ENCODE measurements around the gene CYCS. TPM values are rescaled to one million over a fixed set of nuclear protein-coding genes. Genes with fewer than 3 reads are reported as not detected.

CYCS gene
- total and polyA plus RNA-seq, 2 donors (not counting 1 experiment from before 2014, with no cell fraction given) = 46.7 to 51.3 TPM

DNA sequence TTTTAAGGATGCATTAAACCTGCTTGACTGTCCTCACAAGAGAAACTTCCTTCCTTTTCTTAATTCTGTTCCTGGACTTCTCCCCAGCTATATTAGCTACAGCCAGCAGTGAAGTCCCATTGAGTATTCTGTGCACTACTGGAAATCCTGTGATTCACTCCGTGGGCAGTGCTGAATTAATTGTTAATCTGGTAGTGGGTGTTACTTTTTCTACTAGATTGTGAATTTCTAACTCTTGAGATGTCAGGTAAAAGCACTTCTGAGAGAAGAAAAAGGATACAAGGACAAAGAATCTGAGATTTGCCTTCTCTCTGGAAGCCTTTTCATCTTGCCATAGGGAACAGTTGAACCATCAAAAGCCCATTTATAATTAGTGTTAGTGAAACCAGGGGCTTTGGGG, 33.9 kb downstream of the CYCS start:
- H4K20me1 ChIP-seq (ENCODE audit: control insufficient read depth, insufficient read depth, low read length, poor library complexity, severe bottlenecking) = no peaks in the 10 kb centered on the region
- WGBS (ENCODE audit: insufficient coverage) = no CpG with 5 or more reads among the region's 1 CpG
- Mint-ChIP-seq H3K4me3 (no peak overlapping the region), H3K27ac (no peak overlapping the region), H3K4me1 (peaks cover 16% of the 10 kb centered on the region), H3K9me3 (ENCODE audit: insufficient read depth) (no peaks in the 10 kb centered on the region), H3K27me3 (no peaks in the 10 kb centered on the region)
- no peaks in the 10 kb centered on the region for H3K79me2 ChIP-seq (ENCODE audit: control insufficient read depth, insufficient read depth, low read length)
- DNase-seq = no peak
- TF ChIP-seq, protein P1, sequence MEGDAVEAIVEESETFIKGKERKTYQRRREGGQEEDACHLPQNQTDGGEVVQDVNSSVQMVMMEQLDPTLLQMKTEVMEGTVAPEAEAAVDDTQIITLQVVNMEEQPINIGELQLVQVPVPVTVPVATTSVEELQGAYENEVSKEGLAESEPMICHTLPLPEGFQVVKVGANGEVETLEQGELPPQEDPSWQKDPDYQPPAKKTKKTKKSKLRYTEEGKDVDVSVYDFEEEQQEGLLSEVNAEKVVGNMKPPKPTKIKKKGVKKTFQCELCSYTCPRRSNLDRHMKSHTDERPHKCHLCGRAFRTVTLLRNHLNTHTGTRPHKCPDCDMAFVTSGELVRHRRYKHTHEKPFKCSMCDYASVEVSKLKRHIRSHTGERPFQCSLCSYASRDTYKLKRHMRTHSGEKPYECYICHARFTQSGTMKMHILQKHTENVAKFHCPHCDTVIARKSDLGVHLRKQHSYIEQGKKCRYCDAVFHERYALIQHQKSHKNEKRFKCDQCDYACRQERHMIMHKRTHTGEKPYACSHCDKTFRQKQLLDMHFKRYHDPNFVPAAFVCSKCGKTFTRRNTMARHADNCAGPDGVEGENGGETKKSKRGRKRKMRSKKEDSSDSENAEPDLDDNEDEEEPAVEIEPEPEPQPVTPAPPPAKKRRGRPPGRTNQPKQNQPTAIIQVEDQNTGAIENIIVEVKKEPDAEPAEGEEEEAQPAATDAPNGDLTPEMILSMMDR (IDR thresholded peaks at IDR 0.05) = no peak
- TF ChIP-seq EZH2 (IDR thresholded peaks at IDR 0.05; ENCODE audit: borderline replicate concordance, insufficient read depth, low read depth, low read length, poor library complexity, severe bottlenecking) = no peak
- no peak for ATAC-seq (ENCODE audit: low read depth)
- H3K4me3 ChIP-seq (ENCODE audit: control extremely low read depth in 1 of 5, extremely low read depth in 1 of 5, insufficient read depth in 1 of 5, low read depth in 2 of 5, low read length in 4 of 5) = no peak overlapping the region
- no peaks in the 10 kb centered on the region for H3K9me3 ChIP-seq (ENCODE audit: control extremely low read depth in 1 of 3, control insufficient read depth in 2 of 3, insufficient read depth in 1 of 3, low read length in 2 of 3)
- no peak overlapping the region for H3K27ac ChIP-seq (ENCODE audit: low read length in 2 of 2)
- no peak overlapping the region for H3K4me2 ChIP-seq (replicated peaks; ENCODE audit: low read depth, low read length, poor library complexity, severe bottlenecking)
- intact Hi-C loops (cut with micrococcal nuclease) = loop anchor here (5.0 to 10.0 kb wide), 6 partner anchors 106 to 1516 kb away; partner anchors contain the start of gene OSBPL3
- ChIA-PET CTCF (interaction anchor here (0.6 to 14.4 kb wide), 14 partner anchors 8 to 801 kb away, joined by 3 to 354 read pairs (median 5); no protein-coding TSS in a partner anchor), POLR2A (no interaction called here)
- no peak overlapping the region for H2AFZ ChIP-seq (ENCODE audit: insufficient read depth, low read depth, low read length, poor library complexity, severe bottlenecking)
- no peak overlapping the region for H3K9ac ChIP-seq (ENCODE audit: low read length)
- H3K4me1 ChIP-seq (ENCODE audit: control insufficient read depth in 2 of 2, insufficient read depth in 2 of 2, low read length in 2 of 2) = peaks cover 7 to 8% of the 10 kb centered on the region in 2 donors
- H3K36me3 ChIP-seq (replicated peaks in 1 of 2; ENCODE audit: control extremely low read depth in 1 of 2, control insufficient read depth in 1 of 2, extremely low read depth in 1 of 2, insufficient read depth in 2 of 2, low read length in 1 of 2) = no peaks in the 10 kb centered on the region
- H3K27me3 ChIP-seq (replicated peaks in 1 of 4; ENCODE audit: control extremely low read depth in 1 of 4, control insufficient read depth in 3 of 4, insufficient read depth in 4 of 4, low read length in 3 of 4) = no peaks in the 10 kb centered on the region

DNA sequence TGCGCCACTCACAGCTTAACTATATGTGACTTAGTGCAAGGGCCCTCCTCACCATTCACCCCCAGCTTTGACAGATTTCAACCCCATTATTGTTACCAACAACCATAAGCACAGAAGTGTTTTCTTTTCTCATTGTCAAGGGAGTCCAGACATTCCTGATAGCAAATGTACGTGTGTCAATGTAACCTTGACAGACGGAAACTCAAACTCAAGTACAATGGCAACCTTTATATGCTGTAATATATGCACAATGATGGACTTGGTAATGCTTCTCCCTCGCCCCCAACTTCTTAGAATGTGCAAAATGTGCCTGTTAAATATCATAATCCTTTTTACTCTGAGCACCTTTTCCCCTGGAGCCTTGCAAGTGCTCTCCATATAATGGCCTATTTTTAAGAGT, 34.7 kb downstream of the CYCS start:
- H3K36me3 ChIP-seq (replicated peaks in 1 of 2; ENCODE audit: control extremely low read depth in 1 of 2, control insufficient read depth in 1 of 2, extremely low read depth in 1 of 2, insufficient read depth in 2 of 2, low read length in 1 of 2) = no peaks in the 10 kb centered on the region
- Mint-ChIP-seq H3K27ac (no peak overlapping the region), H3K4me1 (peaks cover 16% of the 10 kb centered on the region), H3K4me3 (no peak overlapping the region), H3K27me3 (no peaks in the 10 kb centered on the region), H3K9me3 (ENCODE audit: insufficient read depth) (no peaks in the 10 kb centered on the region)
- POLR2A ChIA-PET = no interaction called here
- H3K4me3 ChIP-seq (ENCODE audit: control extremely low read depth in 1 of 5, extremely low read depth in 1 of 5, insufficient read depth in 1 of 5, low read depth in 2 of 5, low read length in 4 of 5) = no peak overlapping the region
- no peaks in the 10 kb centered on the region for H3K79me2 ChIP-seq (ENCODE audit: control insufficient read depth, insufficient read depth, low read length)
- H2AFZ ChIP-seq (ENCODE audit: insufficient read depth, low read depth, low read length, poor library complexity, severe bottlenecking) = no peak overlapping the region
- H3K27me3 ChIP-seq (replicated peaks in 1 of 4; ENCODE audit: control extremely low read depth in 1 of 4, control insufficient read depth in 3 of 4, insufficient read depth in 4 of 4, low read length in 3 of 4) = no peaks in the 10 kb centered on the region
- no peak for TF ChIP-seq EZH2 (IDR thresholded peaks at IDR 0.05; ENCODE audit: borderline replicate concordance, insufficient read depth, low read depth, low read length, poor library complexity, severe bottlenecking)
- TF ChIP-seq, protein P1 (IDR thresholded peaks at IDR 0.05) = no peak
- no peak overlapping the region for H3K27ac ChIP-seq (ENCODE audit: low read length in 2 of 2)
- CTCF ChIA-PET = interaction anchor here (0.6 to 14.4 kb wide), 11 partner anchors 8 to 375 kb away, joined by 3 to 354 read pairs (median 4); no protein-coding TSS in a partner anchor
- DNase-seq (no peak), ATAC-seq (ENCODE audit: low read depth) (no peak)
- no peak overlapping the region for H3K9ac ChIP-seq (ENCODE audit: low read length)
- 100% methylated on average over 1 of the region's 4 CpGs for WGBS (ENCODE audit: insufficient coverage)
- H4K20me1 ChIP-seq (ENCODE audit: control insufficient read depth, insufficient read depth, low read length, poor library complexity, severe bottlenecking) = no peaks in the 10 kb centered on the region
- no peak overlapping the region for H3K4me2 ChIP-seq (replicated peaks; ENCODE audit: low read depth, low read length, poor library complexity, severe bottlenecking)
- intact Hi-C loops (cut with micrococcal nuclease) = loop anchor here (5.0 to 10.0 kb wide), 6 partner anchors 106 to 1516 kb away; partner anchors contain the start of gene OSBPL3
- H3K4me1 ChIP-seq (ENCODE audit: control insufficient read depth in 2 of 2, insufficient read depth in 2 of 2, low read length in 2 of 2) = peaks cover 7 to 8% of the 10 kb centered on the region in 2 donors
- H3K9me3 ChIP-seq (ENCODE audit: control extremely low read depth in 1 of 3, control insufficient read depth in 2 of 3, insufficient read depth in 1 of 3, low read length in 2 of 3) = peaks cover 0 to 3% (median 0%) of the 10 kb centered on the region in 3 donors
